ENCODE data around the gene ADCY3.

- TF ChIP-seq CTCF (IDR thresholded peaks at IDR 0.05) (no peak), POLR2AphosphoS5 (IDR thresholded peaks at IDR 0.05) (no peak), POLR2A (IDR thresholded peaks at IDR 0.05) (no peak)
Observed at GRCh38 chr2:24912523-24912922, 7.5 kb downstream of the ADCY3 start.
